HCT116 (cell line): ENCODE measurements around the gene CHMP1B. TPM values are rescaled to one million over a fixed set of nuclear protein-coding genes. Genes with fewer than 3 reads are reported as not detected.

Experiments
- ATAC-seq: fragments of 200-7000 bp; cut with Tn5 transposase; 2 replicates; pipeline ENCODE4 v1.9.1; 2020; ENCODE audit warnings: mild to moderate bottlenecking, moderate library complexity
- BruUV-seq: library from RNA; stranded (reverse); fragments of 400-500 nt; replicated peaks from 2 replicates; lab custom pipeline; 2021; lab: Mats Ljungman, UMichigan
- CTCF ChIA-PET: fragments of 300-600 bp; sonication (Branson Sonifier 250); formaldehyde crosslinking; loops from one replicate; lab custom pipeline; 2021; ENCODE audit warnings: antibody characterized with exemption; lab: Charles Lee
- POLR2A ChIA-PET: fragments of 300-600, 350-600 bp; sonication (Branson Sonifier 250); formaldehyde crosslinking; loops from one replicate; lab custom pipeline; 2021; ENCODE audit warnings: antibody characterized with exemption; lab: Charles Lee
- RAD21 ChIA-PET, 2 experiments: fragments of 300-600 bp; sonication (Branson Sonifier 250); formaldehyde crosslinking; loops; one replicate each; lab custom pipeline; 2023; ENCODE audit warnings: low total read pairs in 2 of 2; ENCODE audit not compliant: uncharacterized antibody in 2 of 2, unreplicated experiment in 2 of 2, low non-redundant PET in 1 of 2; lab: Charles Lee
- DNase-seq: peaks from one replicate; pipeline ENCODE4 v3.0.0-alpha.2; 2010; ENCODE audit warnings: low read depth, low spot score
- H2AFZ ChIP-seq: fragments of 200-600 bp; shearing (Covaris generic), sonication (generic); 2 replicates; pipeline ENCODE4 v1.6.1; 2017; ENCODE audit warnings: low read depth, mixed run types, mixed read lengths, antibody characterized with exemption, low read length; ENCODE audit not compliant: poor library complexity, severe bottlenecking
- H3K27ac ChIP-seq: 2 replicates; pipeline ENCODE4 v1.5.1; 2012; ENCODE audit warnings: low read depth, low read length
- H3K27me3 ChIP-seq: fragments of 200-600 bp; sonication (generic); 2 replicates; pipeline ENCODE4 v1.6.1; 2016; ENCODE audit warnings: mixed run types, low read length, mixed read lengths; ENCODE audit not compliant: insufficient read depth
- H3K36me3 ChIP-seq, 2 experiments: fragments of 200-500 bp in 1 of 2; fragments of 200-600 bp in 1 of 2; sonication (Bioruptor generic) in 1 of 2; sonication (generic) in 1 of 2; 2 replicates each; pipeline versions ENCODE4 v1.5.1 to v1.6.1; 2014 to 2016; ENCODE audit warnings: low read length in 2 of 2, inconsistent platforms in 1 of 2, mixed read lengths in 1 of 2, mixed run types in 1 of 2; ENCODE audit not compliant: insufficient read depth in 2 of 2, control insufficient read depth in 1 of 2
- H3K4me1 ChIP-seq, 2 experiments: fragments of 200-600 bp in 1 of 2; sonication (generic) in 1 of 2; 2 replicates each; pipeline versions ENCODE4 v1.5.1 to v1.6.1; 2012 to 2017; ENCODE audit warnings: low read length in 2 of 2, inconsistent platforms in 1 of 2, mild to moderate bottlenecking in 1 of 2, mixed read lengths in 1 of 2, mixed run types in 1 of 2, moderate library complexity in 1 of 2; ENCODE audit not compliant: insufficient read depth in 2 of 2, control insufficient read depth in 1 of 2
- H3K4me2 ChIP-seq: fragments of 200-600 bp; sonication (generic); 2 replicates; pipeline ENCODE4 v1.6.1; 2017; ENCODE audit warnings: mixed run types, low read length, mixed read lengths
- H3K4me3 ChIP-seq, 2 experiments: fragments of 200-600 bp in 1 of 2; sonication (generic) in 1 of 2; replicated peaks in 1 of 2; 2 replicates each; pipeline ENCODE4 v1.5.1; 2011 to 2016; ENCODE audit warnings: low read length in 2 of 2, control low read depth in 1 of 2, low read depth in 1 of 2, mild to moderate bottlenecking in 1 of 2, mixed read lengths in 1 of 2, mixed run types in 1 of 2
- H3K79me2 ChIP-seq: fragments of 200-600 bp; sonication (generic); 2 replicates; pipeline ENCODE4 v1.6.1; 2017; ENCODE audit warnings: mild to moderate bottlenecking, mixed run types, low read length, moderate library complexity, mixed read lengths; ENCODE audit not compliant: insufficient read depth
- H3K9ac ChIP-seq: fragments of 200-600 bp; sonication (generic); 2 replicates; pipeline ENCODE4 v1.6.1; 2016; ENCODE audit warnings: low read length, mixed read lengths
- H3K9me2 ChIP-seq: fragments of 200-600 bp; sonication (generic), shearing (Covaris generic); 2 replicates; pipeline ENCODE4 v1.6.1; 2017; ENCODE audit warnings: mixed run types, mild to moderate bottlenecking, moderate library complexity; ENCODE audit not compliant: insufficient read depth
- H3K9me3 ChIP-seq, 2 experiments: fragments of 200-500 bp in 1 of 2; fragments of 200-600 bp in 1 of 2; sonication (Bioruptor generic) in 1 of 2; sonication (generic) in 1 of 2; 2 replicates each; pipeline ENCODE4 v1.6.1; 2014 to 2017; ENCODE audit warnings: low read length in 2 of 2, mixed read lengths in 2 of 2, inconsistent platforms in 1 of 2, low read depth in 1 of 2, mild to moderate bottlenecking in 1 of 2, mixed run types in 1 of 2, moderate library complexity in 1 of 2; ENCODE audit not compliant: control insufficient read depth in 1 of 2, insufficient read depth in 1 of 2
- H4K20me1 ChIP-seq: fragments of 200-600 bp; sonication (generic), shearing (Covaris generic); 2 replicates; pipeline ENCODE4 v1.6.1; 2017; ENCODE audit warnings: mixed run types, mild to moderate bottlenecking, moderate library complexity; ENCODE audit not compliant: insufficient read depth
- ATF3 ChIP-seq: IDR thresholded peaks from 2 replicates; pipeline ENCODE4 v1.6.1; 2012
- CTCF ChIP-seq, 3 experiments: fragments of 200-600 bp in 1 of 3; sonication (generic) in 1 of 3; IDR thresholded peaks in 2 of 3; conservative IDR thresholded peaks in 1 of 3; 2 replicates each; pipeline ENCODE4 v1.5.1; 2012 to 2017; ENCODE audit warnings: low read depth in 2 of 3, low read length in 2 of 3, antibody characterized with exemption in 1 of 3, borderline replicate concordance in 1 of 3, control low read depth in 1 of 3, mild to moderate bottlenecking in 1 of 3, mixed read lengths in 1 of 3, mixed run types in 1 of 3, moderate library complexity in 1 of 3; ENCODE audit not compliant: insufficient read depth in 1 of 3
- EGR1 ChIP-seq: IDR thresholded peaks from 2 replicates; pipeline ENCODE4 v1.6.1; 2012; ENCODE audit warnings: low read depth
- FOSL1 ChIP-seq: IDR thresholded peaks from 2 replicates; pipeline ENCODE4 v1.6.1; 2012; ENCODE audit warnings: low read depth
- POLR2AphosphoS5 ChIP-seq: IDR thresholded peaks from 2 replicates; pipeline ENCODE4 v1.6.1; 2011; ENCODE audit warnings: mild to moderate bottlenecking, low read depth, low read length, moderate library complexity
- RAD21 ChIP-seq: IDR thresholded peaks from 2 replicates; pipeline ENCODE4 v1.6.1; 2012; ENCODE audit warnings: low read depth, mild to moderate bottlenecking
- ZBTB33 ChIP-seq: IDR thresholded peaks from 2 replicates; pipeline ENCODE4 v1.6.1; 2011; ENCODE audit warnings: mild to moderate bottlenecking, low read length, moderate library complexity; ENCODE audit not compliant: insufficient replicate concordance; ENCODE audit errors: extremely low read depth
- ZNF274 ChIP-seq: fragments of 200-500 bp; sonication (Bioruptor generic); IDR thresholded peaks from 2 replicates; pipeline ENCODE4 v1.6.1; 2014; ENCODE audit warnings: mild to moderate bottlenecking, low read depth, low read length, inconsistent platforms
- intact Hi-C: fragments of 100-400 bp; cut with micrococcal nuclease; formaldehyde crosslinking; loops from 2 replicates; pipeline ENCODE4 v1.10.0; 2022
- total RNA-seq: library from RNA; stranded (reverse); gene quantifications from one replicate; pipeline ENCODE4 v1.2.1, GENCODE V29; 2021; ENCODE audit not compliant: unreplicated experiment

The CHMP1B gene
- total RNA-seq, 1 experiment from 2014 or later, result 30.3 TPM

GRCh38 chr18:11847811-11848210 lies 3.4 kb upstream of the CHMP1B start:
- no TSS peak for BruUV-seq
- Histone ChIP-seq H3K4me3 (no peak overlapping the region), H3K9ac (no peak overlapping the region), H3K4me2 (no peak overlapping the region), H3K27ac (no peak overlapping the region), H4K20me1 (no peaks in the 10 kb centered on the region), H3K79me2 (peaks cover 15% of the 10 kb centered on the region), H3K27me3 (no peaks in the 10 kb centered on the region), H3K9me3 (no peaks in the 10 kb centered on the region), H2AFZ (no peak overlapping the region), H3K9me2 (no peaks in the 10 kb centered on the region; the same call in 1 of the 2 replicates), H3K36me3 (no peaks in the 10 kb centered on the region), H3K4me1 (peaks cover 18 to 30% of the 10 kb centered on the region in 2 experiments)
- intact Hi-C loops, result no loop called here
- ChIA-PET POLR2A (no interaction called here), RAD21 (no interaction called here), CTCF (interaction anchor here (0.7 kb wide), 1 partner anchor 190 kb away, joined by 3 read pairs; no protein-coding TSS in a partner anchor)
- ATAC-seq (no peak), DNase-seq (no peak)
- TF ChIP-seq ZBTB33 (no peak), FOSL1 (no peak), EGR1 (no peak), ATF3 (no peak)

GRCh38 chr18:11849279-11849678 lies 1.9 kb upstream of the CHMP1B start:
- H3K4me3 ChIP-seq, result no peak overlapping the region
- CTCF ChIA-PET, result no interaction called here

More at GRCh38 chr18:11849279-11849678, 1.9 kb upstream of the CHMP1B start:
- H3K27me3 ChIP-seq, result no peaks in the 10 kb centered on the region
- intact Hi-C loops, result no loop called here
- no peaks in the 10 kb centered on the region for H4K20me1 ChIP-seq
- BruUV-seq, result no TSS peak
- ChIA-PET RAD21 (interaction anchor here in 1 of 2 experiments (1.0 kb wide), 1 partner anchor 52 kb away, joined by 3 read pairs; no protein-coding TSS in a partner anchor), POLR2A (interaction anchor here (0.7 kb wide), 1 partner anchor 199 kb away, joined by 3 read pairs; no protein-coding TSS in a partner anchor)
- DNase-seq, result no peak
- H3K27ac ChIP-seq, result no peak overlapping the region
- H3K79me2 ChIP-seq, result peaks cover 23% of the 10 kb centered on the region
- H3K9me2 ChIP-seq, result no peaks in the 10 kb centered on the region; the same call in 1 of the 2 replicates
- H3K36me3 ChIP-seq, result no peaks in the 10 kb centered on the region
- peak overlapping the region; percentile 87 for H3K4me2 ChIP-seq
- H3K9ac ChIP-seq, result peak overlapping the region; percentile 84
- ATAC-seq, result no peak
- H3K9me3 ChIP-seq, result no peaks in the 10 kb centered on the region
- H3K4me1 ChIP-seq, result peaks cover 18 to 38% of the 10 kb centered on the region in 2 experiments
- H2AFZ ChIP-seq, result peak overlapping the region; percentile 89
- TF ChIP-seq CTCF (IDR thresholded peaks at IDR 0.05 in 2 of 3, conservative IDR thresholded peaks at IDR 0.05 in 1 of 3; ENCODE audit: borderline replicate concordance in 1 of 3, insufficient read depth in 1 of 3, low read depth in 2 of 3, low read length in 2 of 3), result no peak
- TF ChIP-seq ZNF274, result no peak
- TF ChIP-seq POLR2AphosphoS5, result no peak
- no peak for TF ChIP-seq RAD21
